Cerebellar cortex (tissue), 1 donor: ENCODE results near the gene CACNA2D2.

Experiments used
- DNase-seq: peaks from one replicate; pipeline ENCODE4 v3.0.0-alpha.2; 2015; ENCODE audit warnings: low spot score

Gene CACNA2D2

DNA sequence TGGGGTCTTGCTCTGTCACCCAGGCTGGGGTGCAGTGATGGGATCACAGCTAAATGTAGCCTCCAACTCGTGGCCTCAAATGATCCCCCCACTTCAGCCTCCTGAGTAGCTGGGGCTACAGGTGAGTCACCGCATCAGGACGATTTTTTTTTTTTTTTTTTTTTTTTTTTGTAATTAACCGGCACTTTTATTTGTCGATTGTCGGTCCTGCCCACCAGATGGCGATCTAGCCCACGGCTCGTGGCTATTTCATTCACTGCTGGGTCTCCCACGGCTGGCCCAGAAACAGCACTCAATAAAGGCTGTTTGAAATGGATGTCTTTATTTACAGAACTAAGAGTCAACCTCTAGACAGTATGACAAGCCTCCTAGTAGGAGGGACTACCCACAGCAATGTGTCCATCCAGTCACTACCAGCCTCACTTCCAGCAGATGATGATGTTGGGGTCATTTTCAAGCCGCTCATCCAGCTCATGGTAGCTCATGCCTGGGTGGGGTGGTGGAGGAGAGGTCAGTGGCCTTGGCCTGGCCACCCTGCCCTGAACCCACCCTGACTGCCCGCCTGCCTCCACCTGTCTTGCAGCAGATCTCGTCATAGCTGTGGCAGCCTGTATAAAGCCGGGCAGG lies 156.1 kb downstream of the CACNA2D2 start:
- peak; percentile 85 for DNase-seq

- DNase-seq: no peak
These were observed 157.7 kb downstream of the CACNA2D2 start, which contains the start of gene ZMYND10 for GRCh38 chr3:50345586-50346234. TSS of gene ZMYND10 (minus strand) at chr3:50345732. CDS start at chr3:50345579, 153 bp downstream.

- no peak for DNase-seq
These were observed 158.4 kb downstream of the CACNA2D2 start for GRCh38 chr3:50345008-50345407.

- DNase-seq: no peak
These were observed 160.4 kb downstream of the CACNA2D2 start for GRCh38 chr3:50342813-50343633.

DNA sequence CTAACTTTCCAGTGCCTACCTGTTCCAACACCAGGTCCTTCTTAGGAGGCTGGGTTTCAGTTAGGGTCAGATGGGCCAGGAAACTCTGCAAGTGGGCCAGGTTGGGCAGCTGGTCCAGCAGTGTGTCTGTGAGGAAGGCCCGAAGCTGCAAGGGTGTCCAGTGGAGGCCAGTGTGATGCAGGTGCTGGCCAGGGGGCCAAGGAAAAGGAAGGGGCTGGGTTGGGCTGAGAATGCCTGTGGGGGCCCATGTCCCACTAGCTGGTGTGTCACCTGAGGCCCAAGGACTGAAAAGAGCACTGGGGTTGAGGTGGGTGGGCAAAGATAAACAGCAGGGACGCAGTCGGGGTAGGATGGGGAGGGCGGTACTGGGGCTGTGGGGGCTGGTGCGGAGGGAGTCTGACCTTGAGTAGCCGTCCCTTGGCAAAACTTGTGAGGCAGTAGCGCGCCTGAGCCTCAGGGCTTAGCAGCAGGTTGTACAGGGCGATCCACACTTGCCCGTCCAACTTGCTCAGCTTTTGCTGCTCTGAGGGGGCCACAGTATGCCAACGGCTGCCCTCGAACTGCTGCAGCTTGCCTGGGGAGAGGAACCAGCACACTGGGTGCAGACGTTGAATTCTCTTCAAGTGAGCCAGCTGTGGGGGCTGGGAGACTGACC lies 161.3 kb downstream of the CACNA2D2 start:
- DNase-seq: no peak

GRCh38 chr3:50341537-50341936 lies 161.9 kb downstream of the CACNA2D2 start:
- no peak for DNase-seq

GRCh38 chr3:50340448-50341329 lies 162.7 kb downstream of the CACNA2D2 start, which contains the start of gene RASSF1:
TSS of gene RASSF1 (minus strand) at chr3:50340836. CDS start at chr3:50340805, 31 bp downstream.
- DNase-seq: peak; percentile 31

DNA sequence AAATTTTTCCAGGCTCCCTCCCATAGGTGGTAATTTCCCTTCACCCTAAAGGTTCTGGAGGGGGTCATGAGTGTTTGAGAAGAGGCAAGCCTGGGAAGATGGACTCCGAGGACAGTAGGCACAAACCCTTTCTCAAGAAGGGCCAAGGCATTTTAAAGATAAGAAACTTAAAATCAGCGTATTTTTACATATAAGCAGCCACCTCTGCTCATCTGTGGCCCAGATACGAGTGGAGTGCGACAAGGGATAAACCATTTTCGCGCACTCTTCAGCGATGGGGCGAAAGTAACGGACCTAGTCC lies 163.3 kb downstream of the CACNA2D2 start:
- DNase-seq: no peak

DNA sequence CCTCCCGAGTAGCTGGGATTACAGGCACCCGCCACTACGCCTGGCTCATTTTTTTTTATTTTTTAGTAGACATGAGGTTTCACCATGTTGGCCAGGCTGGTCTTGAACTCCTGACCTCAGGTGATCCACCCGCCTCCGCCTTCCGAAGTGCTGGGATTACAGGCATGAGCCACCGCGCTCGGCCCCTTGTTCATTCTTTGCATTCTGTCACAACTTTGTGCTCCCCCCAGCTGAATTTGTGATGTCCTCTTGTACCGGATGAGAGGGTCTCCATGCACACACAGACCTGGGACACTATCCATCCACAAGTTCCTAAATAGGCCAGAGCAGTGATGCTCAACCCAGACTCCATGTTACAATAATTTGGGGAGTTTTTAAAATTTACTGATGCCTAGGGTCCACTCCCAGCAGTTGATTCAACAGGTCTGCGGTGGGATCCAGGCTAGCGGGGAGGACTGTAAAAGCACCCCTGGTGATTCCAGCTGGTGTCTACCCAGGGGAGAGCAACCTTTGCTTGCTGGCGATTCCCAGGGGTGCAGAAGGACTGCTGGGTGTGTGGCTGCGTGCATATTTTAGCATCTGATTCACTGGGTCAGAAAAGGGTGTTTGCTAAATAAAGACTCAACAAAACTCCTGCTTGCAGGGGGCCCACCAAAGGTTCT lies 163.8 kb downstream of the CACNA2D2 start:
- no peak for DNase-seq

GRCh38 chr3:50338965-50339364 lies 164.5 kb downstream of the CACNA2D2 start:
- DNase-seq: no peak

- peak; percentile 99 for DNase-seq
These were observed 166.1 kb downstream of the CACNA2D2 start for GRCh38 chr3:50337175-50337861.

GRCh38 chr3:50336452-50337174 lies 166.8 kb downstream of the CACNA2D2 start:
- DNase-seq: no peak

DNA sequence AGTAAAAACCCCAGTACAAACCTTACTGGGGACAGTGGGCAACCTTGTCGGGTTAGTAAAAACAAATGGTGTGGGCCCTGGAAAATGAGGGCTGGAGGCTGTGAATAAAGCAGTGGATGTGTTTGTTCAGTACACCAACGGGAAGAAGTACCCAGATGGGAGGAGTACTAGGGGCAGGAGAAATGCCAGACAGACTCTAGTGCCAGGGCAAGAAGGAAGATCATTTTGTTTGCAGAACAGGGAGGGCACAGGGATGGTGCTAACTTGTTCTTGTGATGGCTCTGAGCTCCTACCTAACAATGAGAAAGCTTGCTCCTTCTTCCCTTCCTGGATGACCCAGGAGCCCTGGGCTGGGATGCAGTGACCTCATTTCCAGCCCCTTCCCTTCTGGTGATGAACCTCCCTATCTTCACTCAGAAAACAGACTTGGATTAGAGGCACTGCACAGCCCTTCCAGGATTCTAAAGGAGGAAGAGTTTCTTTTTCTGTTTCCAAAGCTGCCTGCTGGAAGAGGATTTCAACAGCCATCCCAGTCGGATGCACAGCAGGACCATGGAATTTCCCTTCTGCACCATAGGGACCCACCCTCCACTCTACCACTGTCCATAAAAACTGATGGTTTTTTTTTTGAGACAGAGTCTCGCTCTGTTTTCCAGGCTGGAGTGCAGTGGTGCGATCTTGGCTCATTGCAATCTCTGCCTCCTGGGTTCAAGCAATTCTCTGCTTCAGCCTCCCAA lies 168.9 kb downstream of the CACNA2D2 start:
- DNase-seq: no peak

DNA sequence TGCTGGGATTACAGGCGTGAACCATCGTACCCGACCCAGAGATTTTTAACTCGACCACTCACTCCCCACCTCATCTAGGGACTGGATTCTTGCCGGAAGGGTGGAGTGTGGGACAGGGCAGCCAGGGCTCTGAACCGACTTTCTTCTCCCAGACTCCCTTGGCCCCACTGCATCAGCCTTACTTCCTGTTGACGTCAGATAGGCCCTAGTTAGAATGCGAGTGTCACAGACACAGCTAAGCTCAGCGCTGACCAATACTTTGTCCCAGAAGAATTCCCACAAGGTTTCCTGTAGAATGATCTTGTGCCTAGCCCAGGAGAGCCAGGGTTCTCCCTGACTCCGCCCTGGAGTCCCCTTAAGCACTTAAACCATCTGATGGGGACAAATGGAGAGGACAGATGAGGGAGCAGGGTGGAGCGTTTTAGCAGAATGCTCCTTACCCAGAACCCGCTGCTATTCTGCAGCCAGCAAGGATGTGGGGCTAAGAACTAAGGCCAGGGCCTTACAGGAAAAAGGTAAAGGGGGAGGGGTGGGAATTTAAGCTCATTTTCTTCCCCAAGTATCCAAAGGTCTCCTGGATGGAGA lies 169.6 kb downstream of the CACNA2D2 start:
- DNase-seq: no peak

- no peak for DNase-seq
These were observed 172.0 kb downstream of the CACNA2D2 start for GRCh38 chr3:50331364-50331907.

- no peak for DNase-seq
These were observed 173.1 kb downstream of the CACNA2D2 start for GRCh38 chr3:50330330-50330729.

- peak; percentile 99 for DNase-seq
These were observed 175.3 kb downstream of the CACNA2D2 start, which contains the start of gene TUSC2 for GRCh38 chr3:50327943-50328691. TSS of gene TUSC2 (minus strand) at chr3:50328223. CDS start at chr3:50328099, 124 bp downstream.
